ENCODE data around the gene HAUS8. TPM values are rescaled to one million over a fixed set of nuclear protein-coding genes. Genes with fewer than 3 reads are reported as not detected.

Gene HAUS8
- total and polyA plus RNA-seq, 2 experiments from 2014 or later: 2.8 to 5.5 TPM

GRCh38 chr19:17109962-17110598 is 34.8 kb upstream of the HAUS8 start:
- Histone ChIP-seq H3K27me3 (no peaks in the 10 kb centered on the region), H3K9me3 (ENCODE audit: low read depth) (no peaks in the 10 kb centered on the region), H2AFZ (no peak overlapping the region), H3K9me2 (replicated peaks; ENCODE audit: insufficient read depth) (no peaks in the 10 kb centered on the region), H3K36me3 (replicated peaks; ENCODE audit: insufficient read depth, low read depth) (no peaks in the 10 kb centered on the region), H3K79me2 (peaks cover 25% of the 10 kb centered on the region), H3K4me3 (no peak overlapping the region), H3K27ac (no peak overlapping the region), H3K4me2 (no peak overlapping the region), H4K20me1 (ENCODE audit: insufficient read depth, poor library complexity, severe bottlenecking) (no peaks in the 10 kb centered on the region), H3K4me1 (ENCODE audit: insufficient read depth) (peaks cover 10% of the 10 kb centered on the region)
- no peak for DNase-seq (ENCODE audit: low spot score)
- no peak for TF ChIP-seq EZH2 (IDR thresholded peaks at IDR 0.05; ENCODE audit: borderline replicate concordance)
- TF ChIP-seq CTCF (IDR thresholded peaks at IDR 0.05; ENCODE audit: poor library complexity): no peak
- no peak for TF ChIP-seq EZH2phosphoT487 (IDR thresholded peaks at IDR 0.05; ENCODE audit: low read depth, severe bottlenecking, unreplicated experiment)
- WGBS (ENCODE audit: low lambda C conversion rate, missing lambda C conversion rate): 96% methylated on average over 24 of the region's 26 CpGs

DNA sequence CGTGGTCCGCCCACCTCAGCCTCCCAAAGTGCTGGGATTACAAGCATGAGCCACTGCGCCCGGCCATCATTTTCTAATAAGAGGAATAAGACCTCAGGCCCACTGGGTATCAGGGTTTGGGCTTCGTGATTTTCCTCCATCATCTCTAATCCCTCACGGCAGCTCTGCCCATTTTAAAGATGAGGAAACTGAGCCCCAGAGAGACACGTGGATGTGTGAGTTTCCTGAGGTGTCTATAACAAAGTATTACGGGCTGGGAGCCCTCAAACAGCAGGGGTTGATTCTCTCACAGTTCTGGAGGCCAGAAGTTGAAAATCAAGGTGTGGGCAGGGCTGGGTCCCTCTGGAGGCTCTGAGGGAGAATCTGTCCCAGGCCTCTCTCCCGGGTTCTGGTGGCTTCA is 34.0 kb upstream of the HAUS8 start:
- no peak overlapping the region for H3K27ac ChIP-seq
- H3K36me3 ChIP-seq (replicated peaks; ENCODE audit: insufficient read depth, low read depth): no peaks in the 10 kb centered on the region
- H2AFZ ChIP-seq: no peak overlapping the region
- no peaks in the 10 kb centered on the region for H3K9me3 ChIP-seq (ENCODE audit: low read depth)
- DNase-seq (ENCODE audit: low spot score): no peak
- no peaks in the 10 kb centered on the region for H4K20me1 ChIP-seq (ENCODE audit: insufficient read depth, poor library complexity, severe bottlenecking)
- H3K4me3 ChIP-seq: no peak overlapping the region
- H3K79me2 ChIP-seq: peaks cover 26% of the 10 kb centered on the region
- no peak overlapping the region for H3K4me2 ChIP-seq
- H3K4me1 ChIP-seq (ENCODE audit: insufficient read depth): peaks cover 10% of the 10 kb centered on the region
- TF ChIP-seq CTCF (IDR thresholded peaks at IDR 0.05; ENCODE audit: poor library complexity) (no peak), EZH2phosphoT487 (IDR thresholded peaks at IDR 0.05; ENCODE audit: low read depth, severe bottlenecking, unreplicated experiment) (no peak), EZH2 (IDR thresholded peaks at IDR 0.05; ENCODE audit: borderline replicate concordance) (no peak)
- no peaks in the 10 kb centered on the region for H3K9me2 ChIP-seq (replicated peaks; ENCODE audit: insufficient read depth)
- WGBS (ENCODE audit: low lambda C conversion rate, missing lambda C conversion rate): 95% methylated on average over 9 of the region's 9 CpGs
- H3K27me3 ChIP-seq: no peaks in the 10 kb centered on the region

DNA sequence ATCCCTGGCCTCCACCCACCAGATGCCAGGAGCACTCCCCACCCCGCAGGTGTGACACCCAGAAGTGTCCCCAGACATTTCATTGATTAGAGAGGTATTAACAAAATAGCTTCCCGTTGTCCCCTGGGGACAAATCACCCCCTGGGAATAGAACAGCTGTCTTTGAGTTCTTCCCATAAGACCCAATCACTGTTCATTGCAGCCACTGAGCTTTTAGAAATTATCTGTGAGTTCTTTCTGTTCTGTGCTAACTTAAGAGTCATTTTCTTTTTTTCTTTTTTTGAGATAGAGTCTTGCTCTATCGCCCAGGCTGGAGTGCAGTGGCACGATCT is 33.2 kb upstream of the HAUS8 start:
- Histone ChIP-seq H2AFZ (no peak overlapping the region), H3K4me3 (no peak overlapping the region), H3K27ac (peak overlapping the region; percentile 81), H4K20me1 (ENCODE audit: insufficient read depth, poor library complexity, severe bottlenecking) (no peaks in the 10 kb centered on the region), H3K4me1 (ENCODE audit: insufficient read depth) (peaks cover 10% of the 10 kb centered on the region), H3K79me2 (peaks cover 31% of the 10 kb centered on the region), H3K9me2 (replicated peaks; ENCODE audit: insufficient read depth) (no peaks in the 10 kb centered on the region), H3K27me3 (no peaks in the 10 kb centered on the region), H3K36me3 (replicated peaks; ENCODE audit: insufficient read depth, low read depth) (no peaks in the 10 kb centered on the region), H3K9me3 (ENCODE audit: low read depth) (no peaks in the 10 kb centered on the region), H3K4me2 (peak overlapping the region; percentile 56)
- TF ChIP-seq EZH2 (IDR thresholded peaks at IDR 0.05; ENCODE audit: borderline replicate concordance) (no peak), EZH2phosphoT487 (IDR thresholded peaks at IDR 0.05; ENCODE audit: low read depth, severe bottlenecking, unreplicated experiment) (no peak), CTCF (IDR thresholded peaks at IDR 0.05; ENCODE audit: poor library complexity) (no peak)
- no peak for DNase-seq (ENCODE audit: low spot score)
- 92% methylated on average over 4 of the region's 4 CpGs for WGBS (ENCODE audit: low lambda C conversion rate, missing lambda C conversion rate)

Data from hepatocyte (in vitro differentiated cells).